Duodenal mucosa (tissue), 2 donors: ENCODE data around the gene NTF3.

Source experiments
- H3K27ac ChIP-seq: one replicate; pipeline ENCODE4 v1.7.0; 2013; ENCODE audit warnings: low read depth, low read length
- H3K27me3 ChIP-seq, 2 donors: one replicate each; pipeline ENCODE4 v1.7.0; 2013; ENCODE audit warnings: low read length in 2 of 2, control low read depth in 1 of 2; ENCODE audit not compliant: insufficient read depth in 2 of 2, control insufficient read depth in 1 of 2
- H3K36me3 ChIP-seq, 2 donors: one replicate each; pipeline ENCODE4 v1.7.0; 2013; ENCODE audit warnings: low read length in 2 of 2, control low read depth in 1 of 2; ENCODE audit not compliant: insufficient read depth in 2 of 2, control insufficient read depth in 1 of 2
- H3K4me1 ChIP-seq, 2 donors: one replicate each; pipeline ENCODE4 v1.7.0; 2013; ENCODE audit warnings: low read length in 2 of 2, control low read depth in 1 of 2; ENCODE audit not compliant: insufficient read depth in 2 of 2, control insufficient read depth in 1 of 2
- H3K4me3 ChIP-seq, 2 donors: one replicate each; pipeline ENCODE4 v1.7.0; 2013; ENCODE audit warnings: low read length in 2 of 2, low read depth in 1 of 2
- H3K9ac ChIP-seq, 2 donors: one replicate each; pipeline ENCODE4 v1.7.0; 2013; ENCODE audit warnings: low read length in 2 of 2, low read depth in 1 of 2
- H3K9me3 ChIP-seq, 2 donors: one replicate each; pipeline ENCODE4 v1.7.0; 2013; ENCODE audit warnings: low read length in 2 of 2, control low read depth in 1 of 2; ENCODE audit not compliant: control insufficient read depth in 1 of 2

Gene NTF3

DNA sequence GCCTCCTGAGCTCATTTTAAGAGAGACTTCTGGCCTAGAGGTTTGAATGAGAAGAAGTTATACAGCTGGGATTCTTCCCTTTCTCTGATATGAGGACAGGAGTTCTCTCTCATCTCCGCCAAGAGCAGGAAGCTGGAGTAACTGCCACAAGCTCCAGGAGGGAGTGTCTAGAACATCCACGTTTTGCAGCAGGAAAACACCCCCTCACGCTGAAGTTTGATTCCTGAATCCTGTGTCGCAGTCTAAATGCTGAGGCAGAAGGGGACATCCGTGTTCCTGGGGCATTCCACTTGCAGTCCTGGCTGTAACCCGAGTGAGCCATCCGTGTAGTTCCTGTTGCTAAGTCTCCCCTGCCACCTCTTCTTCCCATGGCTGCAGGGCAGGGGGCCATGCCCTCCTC is 38.3 kb downstream of the NTF3 start:
- Histone ChIP-seq H3K36me3 (peaks cover 0 to 4% of the 10 kb centered on the region in 2 donors), H3K4me3 (no peak overlapping the region), H3K9me3 (no peaks in the 10 kb centered on the region), H3K27ac (no peak overlapping the region), H3K4me1 (no peaks in the 10 kb centered on the region), H3K27me3 (peaks cover 0 to 2% of the 10 kb centered on the region in 2 donors), H3K9ac (no peak overlapping the region)

DNA sequence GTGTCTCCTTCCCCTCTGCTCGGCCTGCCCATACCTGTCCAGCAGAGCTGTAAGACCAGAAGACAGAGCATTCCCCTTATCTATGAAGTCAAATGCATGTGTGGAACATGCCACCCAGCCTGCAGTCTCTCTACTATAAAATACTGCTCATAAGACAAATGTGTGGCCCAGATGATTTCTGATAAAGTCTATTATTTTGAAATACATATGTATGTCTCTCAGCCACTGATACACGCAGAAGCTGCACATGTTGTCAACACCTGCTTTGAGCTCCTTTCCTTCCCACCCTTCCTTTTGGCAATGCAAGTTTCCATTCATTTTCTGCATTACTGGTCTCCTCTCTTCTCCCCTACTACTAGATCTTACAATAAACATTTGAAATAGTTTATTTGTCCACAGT is 38.8 kb downstream of the NTF3 start:
- Histone ChIP-seq H3K4me3 (no peak overlapping the region), H3K9me3 (no peaks in the 10 kb centered on the region), H3K4me1 (no peaks in the 10 kb centered on the region), H3K36me3 (peaks cover 0 to 4% of the 10 kb centered on the region in 2 donors), H3K27me3 (peaks cover 0 to 2% of the 10 kb centered on the region in 2 donors), H3K27ac (no peak overlapping the region), H3K9ac (no peak overlapping the region)

DNA sequence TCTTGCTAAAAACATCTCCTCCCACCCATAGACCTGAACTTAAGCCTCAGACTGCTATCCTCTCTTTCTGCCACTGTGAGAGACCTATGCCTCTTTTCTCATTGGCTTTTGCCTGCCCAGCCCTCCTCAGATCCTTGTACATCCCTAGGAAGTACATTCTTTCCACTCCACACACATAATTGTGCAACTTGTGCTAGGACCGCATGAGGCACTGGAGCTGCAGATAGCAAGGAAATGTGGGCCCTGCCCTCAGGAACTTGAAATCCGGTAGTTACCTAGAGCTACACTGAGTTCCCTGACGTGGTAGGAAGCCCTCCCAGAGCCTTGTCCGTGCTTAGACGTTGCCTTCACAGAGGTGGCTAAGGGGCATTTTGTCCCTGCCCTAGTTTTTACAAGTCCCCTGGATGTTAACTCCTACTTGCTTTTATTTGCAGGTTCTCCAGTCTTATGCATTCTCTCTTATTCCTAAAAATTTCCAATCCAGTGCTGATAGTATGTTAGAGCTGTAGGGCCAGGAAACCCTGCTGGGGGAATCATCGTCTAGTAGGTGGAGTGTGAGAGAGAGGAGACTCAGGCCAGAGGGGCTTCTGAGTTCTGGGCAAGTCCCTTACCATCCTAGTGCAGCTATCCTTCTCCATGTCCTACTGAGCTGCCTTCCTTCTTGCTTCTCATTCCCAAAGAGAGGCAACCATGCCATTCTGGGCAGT is 41.3 kb downstream of the NTF3 start:
- Histone ChIP-seq H3K9me3 (no peaks in the 10 kb centered on the region), H3K9ac (no peak overlapping the region), H3K27me3 (peaks cover 0 to 1% of the 10 kb centered on the region in 2 donors), H3K27ac (no peak overlapping the region), H3K4me3 (no peak overlapping the region), H3K36me3 (peaks cover 0 to 4% of the 10 kb centered on the region in 2 donors), H3K4me1 (no peaks in the 10 kb centered on the region)

DNA sequence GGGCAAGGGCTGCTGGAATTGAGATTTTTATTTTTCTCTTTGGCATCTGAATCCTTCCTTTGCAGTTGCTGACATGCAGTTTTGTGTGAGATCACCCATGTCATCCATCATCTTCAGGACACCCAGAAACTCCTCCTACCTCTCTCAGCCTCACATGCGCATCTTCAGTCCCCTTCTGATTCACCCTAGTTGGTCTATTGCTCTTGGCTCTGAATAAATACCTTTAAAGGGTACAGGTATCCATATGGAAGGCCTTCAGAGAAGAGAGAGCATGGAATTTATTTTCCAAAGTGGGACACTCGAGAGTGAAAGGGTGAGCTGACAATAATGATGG is 41.8 kb downstream of the NTF3 start:
- no peaks in the 10 kb centered on the region for H3K9me3 ChIP-seq
- no peaks in the 10 kb centered on the region for H3K4me1 ChIP-seq

DNA sequence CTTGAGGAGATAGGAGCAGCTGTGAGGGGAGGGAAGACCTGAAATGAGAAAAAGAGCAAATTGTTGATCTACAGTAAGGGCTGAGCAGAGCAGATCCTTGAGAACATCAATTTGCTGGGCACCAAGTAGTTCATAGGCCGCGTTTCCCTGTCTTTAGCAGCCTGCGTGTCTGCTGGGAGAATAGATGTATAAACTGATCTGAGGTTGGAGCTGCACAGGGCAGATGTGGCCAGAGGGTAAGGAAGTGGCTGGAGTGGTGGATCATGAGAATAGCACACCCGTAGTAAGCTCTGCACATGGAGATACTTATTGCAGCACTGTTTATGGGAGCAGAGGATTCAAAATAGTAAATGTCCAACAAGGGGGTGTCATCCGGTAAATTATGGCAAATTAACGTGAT is 44.4 kb downstream of the NTF3 start:
- Histone ChIP-seq H3K4me1 (no peaks in the 10 kb centered on the region), H3K27ac (no peak overlapping the region), H3K9ac (no peak overlapping the region), H3K36me3 (no peaks in the 10 kb centered on the region), H3K27me3 (peaks cover 0 to 2% of the 10 kb centered on the region in 2 donors), H3K4me3 (no peak overlapping the region), H3K9me3 (no peaks in the 10 kb centered on the region)

More for the DNA sequence above, 41.8 kb downstream of the NTF3 start:
- peaks cover 0 to 4% of the 10 kb centered on the region in 2 donors for H3K36me3 ChIP-seq
- H3K27ac ChIP-seq, result no peak overlapping the region
- H3K27me3 ChIP-seq, result no peaks in the 10 kb centered on the region
- no peak overlapping the region for H3K4me3 ChIP-seq
- no peak overlapping the region for H3K9ac ChIP-seq

DNA sequence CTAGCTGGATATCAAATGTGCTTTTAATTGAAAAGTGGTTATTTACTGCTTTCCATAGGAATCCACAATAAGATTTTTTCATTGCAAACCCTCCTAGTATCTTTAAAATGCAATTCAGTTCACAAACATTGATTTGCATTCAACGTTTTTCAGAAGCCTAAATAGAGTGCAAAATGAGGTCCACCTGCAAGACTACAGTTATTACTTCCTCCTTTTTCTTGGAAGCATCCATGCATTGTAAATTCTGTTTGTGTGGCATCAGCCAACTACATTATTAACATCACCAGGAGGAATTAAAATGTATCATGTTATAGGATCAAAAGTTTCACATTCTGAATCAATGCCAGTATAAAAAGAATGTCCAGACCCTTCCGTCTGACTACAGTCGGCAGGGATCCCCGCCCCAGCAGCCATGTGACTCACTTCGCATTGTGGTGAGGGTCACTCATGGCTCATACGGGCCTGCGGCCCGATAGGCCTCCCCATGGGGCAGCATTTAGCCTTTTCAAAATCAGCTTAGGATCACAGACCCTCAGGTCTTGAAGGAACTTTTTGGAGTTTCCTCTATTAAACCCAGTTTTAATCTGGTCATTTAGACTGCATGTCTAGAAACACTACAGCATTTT is 46.3 kb downstream of the NTF3 start:
- Histone ChIP-seq H3K9ac (no peak overlapping the region), H3K27ac (no peak overlapping the region), H3K4me1 (no peaks in the 10 kb centered on the region), H3K9me3 (no peaks in the 10 kb centered on the region), H3K36me3 (no peaks in the 10 kb centered on the region), H3K4me3 (no peak overlapping the region), H3K27me3 (peaks cover 0 to 3% of the 10 kb centered on the region in 2 donors)

DNA sequence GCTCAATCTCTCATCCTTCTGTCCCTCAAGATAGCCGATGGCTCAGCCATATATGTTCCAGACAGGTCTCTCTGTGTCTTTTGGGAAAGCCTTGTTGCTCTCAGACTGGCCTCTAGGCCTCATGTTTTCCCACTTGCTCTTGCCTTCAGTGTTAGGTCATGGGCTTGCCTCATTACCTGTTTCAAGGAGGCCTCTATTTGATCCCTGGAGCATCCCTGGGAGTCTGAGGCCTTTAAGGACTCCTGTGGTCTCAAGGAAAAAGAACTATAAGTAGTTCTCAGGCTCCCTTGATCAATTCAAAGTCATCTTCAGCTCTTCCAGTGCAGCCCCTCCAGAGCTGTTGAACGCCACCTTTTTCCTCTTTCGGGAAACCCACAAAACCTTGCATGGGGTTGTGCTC is 47.9 kb downstream of the NTF3 start:
- Histone ChIP-seq H3K4me3 (no peak overlapping the region), H3K27me3 (peaks cover 0 to 3% of the 10 kb centered on the region in 2 donors), H3K4me1 (no peaks in the 10 kb centered on the region), H3K27ac (no peak overlapping the region), H3K9me3 (no peaks in the 10 kb centered on the region), H3K36me3 (no peaks in the 10 kb centered on the region), H3K9ac (no peak overlapping the region)

DNA sequence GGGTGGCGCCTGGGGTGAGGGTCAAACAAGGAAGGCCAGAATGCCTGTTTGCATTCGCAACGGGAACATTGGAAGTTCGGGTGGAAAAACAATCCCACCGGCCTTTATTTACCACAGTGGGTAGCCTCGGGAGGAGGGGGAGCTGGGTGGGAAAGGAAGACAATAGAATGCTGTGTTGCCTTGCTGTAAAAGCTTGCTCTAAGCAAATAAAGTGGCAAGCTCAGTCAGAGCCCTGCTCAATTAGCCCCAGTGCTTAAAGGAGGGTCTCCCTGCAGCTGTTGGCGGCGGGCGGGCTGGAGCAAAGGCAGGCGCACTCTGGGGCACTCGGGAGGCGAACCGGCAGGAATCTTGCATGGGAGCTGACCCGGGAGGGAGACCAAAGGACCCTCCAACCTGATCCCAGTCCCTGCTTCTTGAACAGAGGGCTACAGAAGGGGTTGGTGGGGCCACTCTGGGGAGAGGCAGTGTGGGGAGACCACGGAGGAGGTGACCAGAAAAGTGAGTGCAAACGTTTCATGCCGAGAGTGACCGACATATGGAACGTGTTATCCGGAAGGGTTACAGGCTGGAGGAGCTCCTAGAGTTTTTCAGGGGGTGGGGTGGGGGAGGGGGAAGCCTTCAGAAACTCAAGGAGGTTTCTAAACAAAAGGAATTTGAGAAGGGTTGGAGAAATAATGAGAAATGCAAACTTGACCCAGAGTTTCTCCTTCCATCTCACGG is 48.5 kb downstream of the NTF3 start:
- Histone ChIP-seq H3K9me3 (no peaks in the 10 kb centered on the region), H3K9ac (no peak overlapping the region), H3K27me3 (peaks cover 0 to 3% of the 10 kb centered on the region in 2 donors), H3K4me3 (no peak overlapping the region), H3K27ac (no peak overlapping the region), H3K4me1 (no peaks in the 10 kb centered on the region), H3K36me3 (no peaks in the 10 kb centered on the region)

DNA sequence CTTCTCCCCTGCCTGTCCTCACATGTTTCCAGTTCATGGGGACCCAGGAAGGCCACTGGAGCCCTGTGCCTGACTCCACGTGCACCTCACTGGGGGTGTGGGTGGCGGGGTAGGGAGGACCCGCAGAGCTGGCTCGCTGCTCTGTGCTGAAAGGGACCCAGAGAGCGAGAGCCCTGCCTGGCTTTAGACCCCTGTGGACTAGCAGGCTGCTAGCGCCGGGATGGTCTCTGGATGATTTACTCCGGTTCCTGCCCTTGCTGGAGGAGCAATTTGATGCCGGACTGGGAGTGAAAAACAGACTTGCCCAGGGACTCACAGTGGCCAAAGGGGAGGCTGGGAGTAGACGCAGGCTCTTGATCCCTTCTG is 49.0 kb downstream of the NTF3 start:
- Histone ChIP-seq H3K36me3 (no peaks in the 10 kb centered on the region), H3K4me3 (no peak overlapping the region), H3K9ac (no peak overlapping the region), H3K27me3 (peaks cover 0 to 3% of the 10 kb centered on the region in 2 donors), H3K9me3 (no peaks in the 10 kb centered on the region), H3K4me1 (no peaks in the 10 kb centered on the region), H3K27ac (no peak overlapping the region)

DNA sequence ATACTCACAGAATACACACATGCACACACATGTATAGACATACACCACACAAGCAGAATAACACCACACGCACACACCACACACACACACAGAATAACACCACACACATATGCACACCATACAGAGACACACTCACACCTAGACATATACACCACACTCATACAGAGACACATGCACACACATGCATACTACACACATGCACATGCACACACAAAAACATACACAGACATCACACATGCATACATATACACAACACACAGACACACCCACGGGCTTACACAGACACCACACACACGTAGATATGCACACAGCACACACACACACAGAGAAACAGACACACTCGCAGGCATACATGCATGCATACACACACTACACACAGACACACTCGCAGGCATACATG is 49.7 kb downstream of the NTF3 start:
- Histone ChIP-seq H3K9me3 (no peaks in the 10 kb centered on the region), H3K4me1 (no peaks in the 10 kb centered on the region), H3K9ac (no peak overlapping the region), H3K27ac (no peak overlapping the region), H3K36me3 (no peaks in the 10 kb centered on the region), H3K27me3 (peaks cover 0 to 3% of the 10 kb centered on the region in 2 donors), H3K4me3 (no peak overlapping the region)
